ENCODE results near the gene UBE2C.
A peak's percentile ranks its signal among the peaks of the same experiment; 100 is the strongest.

UBE2C gene

DNA sequence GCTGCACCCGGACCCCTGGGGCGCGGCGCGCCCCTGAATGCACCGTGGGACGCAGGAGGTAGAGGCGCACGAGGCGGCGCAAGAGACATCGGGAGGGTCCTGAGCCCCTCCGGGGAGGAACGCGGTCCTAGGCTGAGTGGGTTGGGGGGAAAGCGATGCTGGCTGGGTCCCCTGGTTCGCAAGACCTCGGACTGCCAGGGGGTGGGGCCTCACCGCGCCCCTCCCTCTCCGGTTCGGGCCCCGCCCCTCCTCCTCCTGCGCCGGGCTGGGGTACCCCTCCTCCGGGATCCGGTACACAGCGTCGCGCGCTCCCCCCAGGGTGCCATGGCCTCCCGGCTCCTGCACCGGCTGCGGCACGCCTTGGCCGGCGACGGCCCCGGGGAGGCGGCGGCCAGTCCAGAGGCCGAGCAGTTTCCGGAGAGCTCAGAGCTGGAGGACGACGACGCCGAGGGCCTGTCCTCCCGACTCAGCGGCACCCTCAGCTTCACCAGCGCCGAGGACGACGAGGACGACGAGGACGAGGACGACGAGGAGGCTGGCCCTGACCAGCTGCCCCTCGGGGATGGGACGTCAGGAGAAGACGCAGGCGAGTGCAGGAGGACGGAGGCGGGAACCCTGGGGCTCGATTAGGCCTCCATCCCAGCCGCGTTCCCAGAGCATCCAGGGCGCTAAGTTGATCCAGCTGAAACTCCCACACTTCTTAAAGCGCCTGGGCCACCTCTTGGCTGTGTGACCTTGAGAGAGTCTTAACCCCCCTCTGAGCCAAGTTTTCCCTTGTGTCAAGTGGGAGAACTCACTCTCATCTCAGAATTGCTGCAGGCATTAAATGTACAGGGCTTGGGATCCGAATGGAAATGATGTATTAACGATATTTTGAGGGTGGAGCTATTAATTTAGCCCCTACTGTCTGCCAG, 21.7 kb downstream of the UBE2C start:
- no peak for DNase-seq

DNA sequence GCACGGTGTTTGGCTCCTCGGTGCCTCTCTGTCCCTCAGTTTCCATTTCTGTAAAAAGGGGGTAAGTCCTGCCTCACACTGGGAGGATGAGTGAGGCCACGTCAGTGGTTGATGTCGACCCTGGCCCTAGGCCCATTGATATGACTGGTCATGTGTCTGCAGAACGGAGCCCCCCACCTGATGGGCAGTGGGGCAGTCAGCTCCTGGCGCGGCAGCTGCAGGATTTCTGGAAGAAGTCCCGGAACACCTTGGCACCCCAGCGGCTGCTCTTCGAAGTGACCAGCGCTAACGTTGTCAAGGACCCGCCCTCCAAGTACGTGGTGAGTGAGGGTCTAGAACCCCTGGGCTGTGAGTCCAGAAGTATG, 22.3 kb downstream of the UBE2C start:
- DNase-seq: no peak

DNA sequence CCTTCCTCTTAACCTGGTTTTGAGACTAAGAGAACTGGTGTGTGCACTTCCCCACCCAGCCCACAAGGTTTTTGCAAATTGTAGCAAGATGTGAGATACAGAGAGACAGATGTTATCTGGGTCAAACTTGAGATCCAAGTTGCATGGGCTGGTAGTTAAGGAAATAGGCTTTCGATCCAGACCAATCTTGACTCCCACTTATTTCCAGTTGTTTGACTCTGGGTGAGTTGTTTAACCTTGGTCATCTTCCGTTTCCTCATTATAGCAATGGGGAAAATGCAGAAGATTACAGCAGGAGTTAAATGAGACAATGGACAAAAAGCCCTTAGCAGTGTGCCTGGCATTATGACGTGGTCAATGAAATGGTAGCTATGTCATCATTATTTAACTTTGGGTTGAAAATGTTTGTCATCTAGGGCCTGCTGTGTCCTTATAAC, 22.9 kb downstream of the UBE2C start:
- DNase-seq: peak; percentile 50

DNA sequence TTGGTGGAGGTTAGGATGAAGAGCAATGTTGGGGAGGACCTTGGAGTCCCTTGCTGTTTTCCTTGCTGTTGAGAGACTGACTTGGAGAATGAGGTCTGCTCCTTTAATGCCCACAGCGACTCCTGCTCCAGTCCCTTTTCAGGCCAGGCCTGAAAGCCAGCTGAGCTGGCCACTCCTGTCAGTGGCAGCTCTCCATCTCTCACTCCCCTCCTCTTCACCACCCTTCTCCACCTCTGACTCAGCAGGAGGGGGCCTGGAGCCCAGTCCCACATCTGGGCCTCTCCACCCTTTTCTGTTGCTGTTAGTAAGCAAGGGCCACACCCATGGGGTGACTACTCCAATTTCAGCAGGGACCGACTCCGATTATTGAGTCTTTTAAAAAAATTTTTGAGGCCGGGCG, 23.4 kb downstream of the UBE2C start:
- peak; percentile 45 for DNase-seq

DNA sequence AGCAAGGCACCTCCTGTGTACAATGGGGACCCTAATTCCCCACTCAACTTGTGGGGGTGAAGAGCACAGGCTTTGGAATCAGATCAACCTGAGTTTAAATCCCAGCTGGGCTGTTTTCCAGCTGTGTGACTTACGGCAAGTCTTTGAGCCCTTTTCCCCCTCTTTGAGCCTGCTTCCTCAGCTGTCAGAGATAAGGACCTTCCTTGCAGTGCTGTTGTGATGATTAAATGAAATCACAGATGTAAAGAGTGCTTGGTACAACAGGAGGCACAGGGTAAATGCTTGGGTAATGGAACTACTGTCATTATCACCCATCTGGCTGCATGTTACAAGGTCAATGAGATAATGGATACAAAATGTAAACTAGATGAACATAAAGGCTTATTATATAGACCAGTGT, 24.4 kb downstream of the UBE2C start:
- DNase-seq: peak; percentile 78

DNA sequence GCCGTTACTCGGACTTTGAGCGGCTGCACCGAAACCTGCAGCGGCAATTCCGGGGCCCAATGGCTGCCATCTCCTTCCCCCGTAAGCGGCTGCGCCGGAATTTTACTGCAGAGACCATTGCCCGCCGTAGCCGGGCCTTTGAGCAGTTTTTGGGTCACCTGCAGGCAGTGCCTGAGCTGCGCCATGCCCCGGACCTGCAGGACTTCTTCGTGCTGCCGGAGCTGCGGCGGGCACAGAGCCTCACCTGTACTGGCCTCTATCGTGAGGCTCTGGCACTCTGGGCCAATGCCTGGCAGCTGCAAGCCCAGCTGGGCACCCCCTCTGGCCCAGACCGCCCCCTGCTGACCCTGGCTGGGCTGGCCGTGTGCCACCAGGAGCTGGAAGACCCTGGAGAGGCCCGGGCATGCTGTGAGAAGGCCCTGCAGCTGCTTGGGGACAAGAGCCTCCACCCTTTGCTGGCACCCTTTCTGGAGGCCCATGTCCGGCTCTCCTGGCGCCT, 28.3 kb downstream of the UBE2C start:
- DNase-seq: no peak

DNA sequence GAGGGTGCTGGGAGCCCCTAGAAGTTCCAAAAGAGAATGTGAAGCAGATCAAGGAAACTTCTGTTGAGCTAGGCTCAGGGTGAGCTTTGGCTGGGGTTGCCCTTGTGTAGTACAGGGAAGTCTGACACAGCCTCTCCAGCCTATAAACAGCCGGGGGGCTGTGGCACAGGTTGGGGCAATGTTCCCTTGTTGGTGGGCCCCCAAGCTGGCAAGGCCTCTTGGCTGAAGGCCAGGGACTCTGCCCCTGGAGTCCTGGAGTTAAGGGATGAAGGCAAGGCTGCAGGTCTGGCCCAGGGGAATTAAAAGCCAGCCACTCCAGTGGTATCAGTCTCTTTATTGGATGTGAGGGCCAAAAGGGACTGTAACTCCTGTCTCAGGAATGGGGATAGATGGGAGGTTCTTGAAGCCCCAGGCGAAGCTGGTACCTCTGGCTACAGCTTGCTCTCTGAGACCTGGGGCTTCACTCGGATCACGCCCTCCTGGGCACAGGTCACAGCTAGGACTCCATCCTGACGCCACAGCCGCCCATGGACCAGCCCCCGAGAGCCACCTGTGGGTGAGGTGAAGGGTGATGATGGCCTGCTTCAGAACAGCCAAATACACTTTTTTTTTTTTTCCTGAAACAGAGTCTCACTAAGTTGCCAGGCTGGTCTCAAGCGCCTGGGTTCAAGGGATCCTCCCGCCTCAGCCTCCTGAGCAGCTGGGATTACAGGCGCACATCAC, 29.1 kb downstream of the UBE2C start:
- no peak for DNase-seq

DNA sequence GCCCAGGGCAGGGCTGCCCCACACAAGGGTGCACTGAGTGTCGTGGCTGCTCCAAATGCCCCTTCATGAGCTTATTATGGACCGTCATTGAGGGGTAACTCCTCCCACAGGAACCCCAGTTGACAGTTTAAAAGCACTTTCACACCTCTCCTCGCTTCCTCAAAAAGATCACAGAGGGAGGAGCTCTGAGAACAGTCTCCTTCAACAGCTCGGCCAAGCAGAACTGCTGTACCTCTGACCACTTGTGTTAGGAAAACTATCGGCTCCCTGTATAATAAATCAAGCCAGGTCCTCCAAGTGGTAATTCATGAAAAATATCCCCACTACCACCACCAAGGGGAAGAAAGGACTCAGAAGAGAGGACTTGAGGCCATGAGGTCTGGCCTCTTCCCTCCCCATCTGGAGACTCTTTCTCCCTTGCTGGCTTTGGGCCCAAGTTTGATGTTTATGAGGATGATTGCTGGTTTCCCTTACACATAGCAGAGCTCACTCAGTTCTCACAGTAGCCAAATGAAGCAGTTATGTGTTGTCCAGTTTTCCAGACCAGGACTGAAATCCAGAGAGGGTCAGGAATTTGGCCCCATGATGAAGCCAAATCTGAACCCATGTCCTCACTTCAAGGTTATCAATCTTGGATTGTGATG, 29.8 kb downstream of the UBE2C start:
- DNase-seq: no peak

DNA sequence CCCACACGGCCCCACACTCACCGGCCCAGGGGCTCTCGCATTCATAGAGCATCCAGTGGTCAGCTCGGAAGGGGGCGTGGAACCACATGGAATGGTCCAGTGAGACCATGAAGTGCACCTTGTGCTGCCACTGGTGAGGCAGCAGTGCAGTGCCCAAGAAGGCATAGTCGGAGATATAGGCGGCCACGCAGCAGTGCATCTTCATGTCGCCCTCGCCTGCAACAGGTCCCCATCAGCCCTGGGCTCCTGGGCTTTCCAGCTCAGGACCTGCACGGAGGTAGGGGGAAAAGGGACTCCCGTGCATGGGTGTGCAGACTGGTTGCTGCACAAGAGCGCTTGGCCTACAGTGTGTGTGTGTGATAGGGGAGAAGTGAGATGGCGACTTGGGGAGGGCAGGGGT, 31.1 kb downstream of the UBE2C start:
- DNase-seq: no peak

DNA sequence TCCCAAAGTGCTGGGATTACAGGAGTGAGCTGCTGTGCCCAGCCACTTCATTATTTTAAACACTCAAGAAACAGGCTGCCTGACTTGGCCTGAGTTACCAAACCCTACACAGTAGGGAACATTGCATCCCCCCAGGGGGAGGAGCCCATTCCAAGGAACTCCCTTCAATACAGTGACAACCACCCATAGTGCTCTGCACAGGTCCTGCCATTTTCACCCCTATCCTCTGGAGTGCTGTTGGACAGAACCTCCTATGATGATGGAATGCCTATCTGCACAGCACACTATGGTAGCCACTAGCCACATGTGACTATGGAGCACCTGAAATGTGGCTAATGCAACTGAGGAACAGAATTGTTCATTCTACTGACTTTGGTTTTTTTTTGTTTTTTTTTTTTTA, 33.0 kb downstream of the UBE2C start:
- DNase-seq: no peak

DNA sequence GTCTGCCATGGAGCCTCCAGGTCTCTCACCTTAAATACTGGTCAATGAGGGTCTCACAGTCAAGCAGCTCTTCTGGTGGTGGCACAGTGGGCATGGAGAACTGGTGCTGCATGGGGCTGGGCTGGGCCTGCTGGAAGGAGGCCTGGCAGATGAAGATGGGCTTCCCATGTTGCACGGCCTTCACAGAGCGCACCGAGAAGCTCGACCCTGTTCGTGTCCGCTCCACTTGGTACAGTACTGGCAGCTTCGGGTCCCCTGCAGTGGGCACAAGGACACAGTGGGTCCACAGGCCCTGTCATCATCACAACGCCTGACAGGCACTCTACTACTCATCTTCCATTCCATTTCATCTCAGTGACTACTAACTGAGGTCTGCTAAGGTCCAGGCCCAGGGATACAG, 36.0 kb downstream of the UBE2C start:
- no peak for DNase-seq

DNA sequence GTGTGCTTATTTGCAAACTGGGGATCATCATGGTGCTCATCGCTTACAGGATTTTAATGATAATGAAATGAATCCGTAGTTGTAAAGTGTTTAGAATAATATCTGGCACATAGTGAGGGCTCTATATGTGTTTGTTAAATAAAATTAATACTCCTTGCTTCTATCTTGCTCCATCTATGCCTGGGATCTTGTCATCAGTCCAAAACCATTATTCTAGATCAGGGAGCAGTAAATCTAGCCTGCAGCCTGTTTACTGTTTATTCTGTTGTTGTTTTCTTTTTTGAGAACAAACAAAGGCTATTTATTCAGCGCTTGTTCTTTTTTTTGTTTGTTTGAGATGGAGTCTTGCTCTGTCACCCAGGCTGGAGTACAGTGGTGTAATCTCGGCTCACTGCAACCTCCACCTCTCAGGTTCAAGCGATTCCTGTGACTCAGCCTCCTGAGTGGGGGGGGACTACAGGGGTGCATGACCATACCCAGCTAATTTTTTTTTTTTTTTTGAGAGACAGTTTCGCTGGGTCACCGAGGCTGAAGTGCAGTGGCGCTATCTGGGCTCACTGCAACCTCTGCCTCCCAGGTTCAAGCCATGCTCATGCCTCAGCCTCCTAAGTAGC, 36.6 kb downstream of the UBE2C start:
- DNase-seq: no peak

DNA sequence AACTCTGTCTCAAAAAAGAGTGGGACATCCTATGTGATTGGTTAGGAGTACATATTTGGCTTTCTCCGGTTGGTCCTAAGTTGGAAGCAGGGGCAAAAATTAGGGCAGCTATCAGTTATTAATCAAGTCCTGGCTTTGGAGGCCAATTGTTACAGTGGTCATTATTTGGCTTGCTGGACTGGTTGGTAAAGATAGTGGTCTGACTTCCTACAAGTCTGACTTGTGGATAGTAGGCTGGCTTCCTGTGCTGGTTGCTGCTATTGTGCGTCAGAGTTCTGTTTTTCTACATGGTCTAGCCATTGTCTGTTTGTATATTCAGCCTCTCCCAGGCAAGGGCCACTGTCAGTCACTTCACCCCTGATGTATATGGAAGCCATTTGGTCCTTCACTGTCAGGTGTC, 37.8 kb downstream of the UBE2C start:
- no peak for DNase-seq

DNA sequence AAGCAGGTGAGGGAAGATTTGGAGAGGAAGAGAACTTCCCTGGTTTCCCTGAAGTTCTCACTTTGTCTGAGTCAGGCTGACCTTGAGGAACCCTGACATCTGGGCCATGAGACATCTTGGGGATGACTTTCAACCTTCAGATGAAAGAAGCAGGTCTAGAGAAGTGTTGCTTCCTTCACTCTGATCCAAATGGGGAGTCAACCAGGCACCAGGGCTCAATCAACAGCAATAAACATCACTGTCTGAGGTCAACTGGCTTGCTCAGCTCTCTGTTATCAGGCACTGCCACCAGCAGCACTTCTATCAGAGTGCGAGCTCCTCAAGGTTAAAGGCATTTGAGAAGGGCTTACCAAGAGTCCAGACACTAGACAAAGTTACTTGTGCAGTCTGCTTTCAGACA, 38.5 kb downstream of the UBE2C start:
- DNase-seq: peak; percentile 90

DNA sequence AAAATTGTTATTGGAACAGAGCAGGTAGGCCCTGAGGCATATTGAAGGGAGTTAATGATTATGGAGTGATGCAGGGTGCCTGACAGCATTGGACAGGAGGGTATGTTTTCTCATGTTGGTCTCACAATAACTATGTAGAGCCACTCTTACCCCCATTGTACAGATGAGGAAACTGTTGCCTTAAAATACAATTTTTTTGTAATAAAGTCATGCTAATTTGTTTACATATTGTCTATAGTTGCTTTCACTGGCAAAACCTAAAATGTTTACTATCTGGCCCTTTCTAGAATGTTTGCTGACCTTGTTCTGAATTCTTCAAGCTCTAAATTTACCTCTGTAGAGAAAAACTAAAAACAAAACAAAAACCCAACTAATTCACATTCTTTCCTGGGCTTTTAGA, 39.1 kb downstream of the UBE2C start:
- no peak for DNase-seq

DNA sequence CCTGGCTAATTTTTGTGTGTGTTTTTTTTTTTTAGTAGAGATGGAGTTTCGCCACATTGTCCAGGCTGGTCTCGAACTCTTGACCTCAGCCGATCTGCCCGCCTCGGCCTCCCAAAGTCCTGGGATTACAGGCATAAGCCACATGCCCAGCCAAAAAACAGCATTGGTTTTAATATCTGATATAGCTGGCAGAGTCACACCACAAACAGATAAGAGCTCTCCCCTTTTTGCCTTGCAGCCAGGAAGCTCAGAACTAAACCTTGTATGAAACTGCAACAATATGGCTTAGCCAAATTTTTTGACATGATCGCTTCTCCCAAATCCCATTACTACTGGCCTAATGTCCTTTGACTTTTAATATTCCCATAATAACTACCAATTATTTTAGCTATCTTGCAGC, 39.9 kb downstream of the UBE2C start:
- DNase-seq: peak; percentile 68

DNA sequence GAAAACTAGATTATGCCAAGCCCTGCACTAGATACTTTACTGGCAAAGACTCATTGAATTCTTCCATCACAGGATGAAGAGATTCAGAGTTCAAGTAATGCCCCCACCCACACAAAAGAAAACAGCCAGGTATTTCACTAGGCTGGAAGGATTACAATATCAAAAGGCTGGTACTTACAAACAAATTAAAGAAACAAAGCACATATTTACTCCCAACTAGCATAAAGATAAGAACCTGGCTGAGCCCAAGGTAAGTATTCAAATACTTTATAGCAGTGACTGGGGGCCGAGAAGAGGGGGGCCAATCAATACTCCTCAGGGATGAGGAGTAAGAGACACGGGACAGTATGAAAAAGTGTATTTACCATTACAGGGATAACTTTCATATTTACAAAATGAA, 41.0 kb downstream of the UBE2C start:
- no peak for DNase-seq

DNA sequence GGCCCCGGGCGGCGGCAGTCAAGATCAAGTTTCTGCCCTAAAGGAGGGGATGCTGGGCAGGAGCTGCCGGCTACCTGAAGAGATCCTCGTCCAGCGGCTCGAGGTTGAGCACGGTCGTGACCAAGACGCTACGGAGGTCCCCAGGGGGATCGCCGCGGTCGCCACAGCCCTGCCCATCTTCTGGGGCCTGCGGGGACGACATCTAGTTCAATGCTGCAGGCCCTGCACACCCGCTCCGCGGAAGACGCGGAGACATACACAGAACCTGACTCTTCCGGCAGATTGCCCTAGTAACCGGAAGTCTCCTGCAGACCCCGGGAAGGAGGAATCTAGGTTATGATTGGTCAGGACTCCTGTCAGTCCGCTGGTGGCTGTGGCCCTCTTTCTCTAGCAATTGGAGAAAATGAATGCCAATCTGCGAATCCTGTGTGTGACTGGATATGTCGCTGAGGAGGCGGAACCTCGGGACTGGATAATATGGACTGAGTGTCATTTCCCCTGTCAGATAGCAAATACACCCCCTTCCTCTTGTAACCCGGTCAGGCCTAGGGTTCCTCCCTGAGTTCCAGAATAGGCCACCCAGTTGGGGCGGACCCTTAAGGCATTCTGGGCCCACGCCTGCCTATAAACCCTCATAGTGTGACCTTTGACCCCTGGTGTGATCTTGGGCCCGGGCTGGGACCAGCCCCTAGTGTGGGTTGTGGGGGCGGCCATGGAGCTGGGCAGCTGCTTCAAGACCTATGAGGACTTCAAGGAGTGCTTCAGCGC, 44.9 kb downstream of the UBE2C start, which contains the start of the genes ACOT8 and ZSWIM3:
Gene ACOT8, minus strand, starts transcription at position 279 of the 768 bp plus-strand sequence. Its CDS starts 77 bp downstream, at position 202.
Gene ZSWIM3, plus strand, starts transcription at position 501 of the 768 bp plus-strand sequence. Its CDS starts 212 bp downstream, at position 713.
- peak; percentile 100 for DNase-seq

DNA sequence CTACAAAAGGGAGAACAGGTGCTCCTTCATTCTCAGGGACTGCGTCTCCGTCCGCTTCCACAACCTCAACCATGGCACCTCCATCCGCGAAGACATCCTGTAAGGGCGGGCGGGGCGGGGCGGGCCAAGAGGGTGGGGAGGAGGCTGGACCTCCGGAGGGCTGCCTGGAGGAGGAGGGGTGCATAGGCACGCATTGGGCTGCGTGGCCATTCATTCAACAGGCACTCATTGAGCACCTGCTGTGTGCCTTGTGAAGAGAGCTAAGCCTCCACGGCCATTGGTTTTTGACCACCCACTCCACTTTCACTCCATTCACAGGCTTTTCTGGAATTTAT, 45.4 kb downstream of the UBE2C start:
- DNase-seq: no peak

DNA sequence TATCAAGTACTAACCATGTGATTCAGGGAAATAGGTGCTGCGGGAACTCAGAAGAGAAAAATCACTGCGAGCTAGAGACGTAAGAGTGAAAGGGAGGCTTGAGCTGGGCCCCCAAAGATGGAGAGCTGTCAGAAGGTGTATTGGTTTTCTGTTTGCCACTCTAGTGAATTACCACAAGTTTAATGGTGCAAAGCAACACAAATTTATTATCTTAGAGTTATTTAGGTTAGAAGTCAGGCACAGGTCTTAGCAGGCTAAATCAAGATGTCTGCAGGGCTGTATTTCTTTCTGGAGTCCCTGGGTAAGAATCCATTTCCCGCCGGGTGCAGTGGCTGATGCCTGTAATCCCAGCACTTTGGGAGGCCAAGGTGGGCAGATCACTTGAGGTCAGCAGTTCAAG, 47.5 kb downstream of the UBE2C start:
- DNase-seq: no peak

DNA sequence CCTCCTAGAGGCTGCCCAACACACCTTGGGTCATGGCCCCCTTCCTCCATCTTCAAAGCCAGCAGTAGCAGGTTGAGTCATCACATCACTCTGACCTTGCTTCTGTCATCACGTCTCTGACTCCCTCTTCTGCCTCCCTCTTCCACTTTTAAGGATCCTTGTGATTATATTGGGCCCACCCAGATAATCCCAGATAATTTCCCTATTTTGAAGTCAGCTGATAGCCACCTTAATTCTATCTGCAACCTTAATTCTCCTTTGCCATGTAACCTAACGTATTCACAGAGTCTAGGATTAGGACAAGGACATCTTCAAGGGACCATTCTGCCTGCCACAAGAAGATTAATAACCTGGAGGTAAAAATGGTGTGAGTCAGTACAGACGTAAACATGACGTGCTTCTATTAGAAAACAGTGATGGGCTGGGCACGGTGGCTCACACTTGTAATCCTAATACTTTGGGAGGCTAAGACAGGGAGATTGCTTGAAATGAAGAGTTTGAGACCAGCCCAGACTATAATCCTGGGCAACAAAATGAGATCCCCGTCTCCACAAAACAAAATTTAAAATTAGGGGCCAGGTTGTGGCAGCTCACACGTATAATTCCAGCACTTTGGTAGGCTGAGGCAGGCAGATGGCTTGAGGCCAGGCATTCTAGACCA, 48.2 kb downstream of the UBE2C start:
- no peak for DNase-seq

Data from hematopoietic multipotent progenitor cell treated with erythropoietin and hydrocortisone succinate and interleukin-3 and kit ligand, for 6 days (in vitro differentiated cells).